HG02588 (cell line): ENCODE results near the gene PTGS1.
"Not testable (repeated sequence)": the region's sequence is repeated elsewhere in the genome, so short reads cannot be mapped to it uniquely, and the experiment has no call there.

Experiments used
- ATAC-seq: cut with Tn5 transposase; IDR thresholded peaks from one replicate; pipeline ENCODE4 v1.9.1; 2021; ENCODE audit warnings: mild to moderate bottlenecking, moderate library complexity; ENCODE audit not compliant: unreplicated experiment

Gene PTGS1

DNA sequence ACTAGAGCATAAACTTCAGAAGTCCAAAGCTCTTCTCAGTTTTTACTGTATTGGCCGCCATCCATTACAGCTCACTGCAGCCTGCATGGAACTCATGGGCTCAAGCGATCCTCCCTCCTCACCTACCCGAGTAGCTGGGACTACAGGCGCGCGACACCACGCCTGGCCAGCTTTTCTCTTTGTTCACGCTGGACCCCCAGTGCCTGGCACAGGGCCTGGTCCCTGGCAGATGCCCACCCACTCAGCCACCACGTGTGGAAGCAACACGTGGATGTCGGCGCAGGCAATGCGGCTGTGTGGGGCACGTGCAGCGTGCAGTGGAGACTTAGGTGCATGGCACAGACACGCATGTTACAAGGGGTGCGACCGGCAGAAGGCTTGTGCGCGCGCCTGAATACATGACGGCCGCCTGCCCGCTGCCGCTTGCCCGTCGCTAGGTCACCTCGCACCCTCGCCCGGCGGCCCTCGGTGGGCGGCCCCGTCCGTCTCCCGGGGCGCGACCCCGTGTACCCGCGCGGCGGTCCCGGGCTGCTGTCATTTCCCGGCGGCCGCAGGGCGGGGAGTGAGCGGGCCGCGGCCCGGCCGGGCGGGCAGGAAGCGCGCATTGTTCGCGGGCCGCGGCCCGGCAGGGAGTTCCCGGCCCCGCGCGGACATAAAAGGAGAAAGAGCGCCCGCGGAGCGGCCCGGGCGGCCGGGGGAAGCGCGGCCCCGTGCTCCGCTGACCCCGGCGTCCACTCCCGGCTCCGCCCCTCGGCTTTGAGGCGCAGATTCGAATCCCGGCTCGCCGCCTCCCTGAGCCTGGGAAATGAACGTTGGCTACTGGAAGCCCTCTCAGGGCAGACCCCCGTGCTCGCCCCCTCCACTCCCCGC is 24.1 kb upstream of the PTGS1 start:
- no peak for ATAC-seq

GRCh38 chr9:122347348-122348287 is 23.2 kb upstream of the PTGS1 start:
- ATAC-seq = no peak

GRCh38 chr9:122348288-122348777 is 22.5 kb upstream of the PTGS1 start:
- no peak for ATAC-seq

GRCh38 chr9:122348791-122349190 is 22.0 kb upstream of the PTGS1 start:
- no peak for ATAC-seq

GRCh38 chr9:122349201-122349600 is 21.6 kb upstream of the PTGS1 start:
- no peak for ATAC-seq

DNA sequence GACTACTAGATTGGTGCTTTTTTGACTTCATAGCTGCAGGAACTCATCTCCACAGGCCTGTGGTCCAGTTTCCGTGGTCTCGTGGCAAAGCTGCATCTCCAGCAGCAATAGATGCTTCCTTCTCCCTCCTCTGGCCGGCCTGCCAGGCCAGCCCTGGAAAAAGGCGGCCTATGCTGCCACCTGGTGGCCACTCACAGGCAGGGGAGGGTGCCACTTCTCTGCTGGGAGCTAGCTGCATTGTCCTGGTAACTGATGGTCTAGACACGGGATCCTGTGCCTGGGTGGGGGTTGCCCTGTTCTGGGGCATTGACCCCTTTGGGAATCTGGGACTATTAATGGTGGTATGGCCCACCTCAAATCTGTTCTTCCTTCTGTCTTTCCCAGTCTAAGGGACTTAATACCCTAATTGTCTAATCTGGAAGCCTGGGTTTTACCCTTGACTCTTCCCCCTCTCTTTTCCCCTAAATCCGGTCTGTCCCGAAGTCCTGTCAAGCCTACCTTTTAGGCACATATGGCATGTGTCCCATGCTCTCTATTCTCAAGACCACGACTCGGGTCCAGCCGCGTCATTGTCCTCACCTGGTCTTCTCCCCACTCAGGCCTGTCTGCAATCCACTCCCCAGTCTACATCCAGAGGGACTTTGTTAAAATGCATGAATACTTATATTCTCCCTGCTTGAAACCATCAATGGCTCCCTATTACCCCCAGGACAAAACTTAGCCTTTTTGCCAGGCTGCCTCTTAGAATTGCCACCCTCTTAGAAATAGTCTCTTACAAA is 20.1 kb upstream of the PTGS1 start:
- ATAC-seq = peak; percentile 79

- no peak for ATAC-seq
Observed at GRCh38 chr9:122354536-122355199, 16.2 kb upstream of the PTGS1 start.

DNA sequence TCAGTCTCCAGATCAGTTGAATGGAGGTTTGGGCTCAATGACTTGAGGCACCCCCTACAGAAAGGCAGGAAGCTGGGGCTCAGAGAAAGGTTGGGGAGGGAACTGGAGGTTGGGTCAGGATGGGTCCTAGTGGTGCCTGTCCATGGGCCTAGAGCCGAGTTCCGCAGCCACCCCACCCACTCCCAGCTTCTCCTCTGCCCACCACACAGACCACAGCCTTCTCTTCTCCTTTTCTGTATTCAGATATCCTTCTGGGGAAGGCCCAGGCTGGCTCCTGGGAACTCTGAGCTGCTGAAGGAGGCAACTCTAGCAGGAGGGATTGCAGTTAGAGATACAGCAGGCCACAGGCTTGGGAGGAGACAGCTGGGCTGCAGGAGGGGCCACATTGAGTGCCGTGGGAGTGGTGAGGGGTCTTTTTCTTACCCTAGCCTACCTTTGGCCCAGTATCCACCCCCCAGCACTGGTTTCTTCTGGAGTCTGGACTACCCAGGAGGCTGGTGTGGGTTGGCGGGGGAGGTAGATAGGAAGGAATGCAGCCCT is 15.4 kb upstream of the PTGS1 start:
- no peak for ATAC-seq

- no peak for ATAC-seq
Observed at GRCh38 chr9:122356627-122357026, 14.2 kb upstream of the PTGS1 start.

GRCh38 chr9:122360891-122361290 is 9.9 kb upstream of the PTGS1 start:
- no peak for ATAC-seq

GRCh38 chr9:122363131-122363530 is 7.7 kb upstream of the PTGS1 start:
- not testable (repeated sequence) for ATAC-seq

GRCh38 chr9:122364117-122364782 is 6.6 kb upstream of the PTGS1 start:
- no peak for ATAC-seq

- no peak for ATAC-seq
Observed at GRCh38 chr9:122364783-122365150, 6.1 kb upstream of the PTGS1 start.

GRCh38 chr9:122366074-122366660 is 4.7 kb upstream of the PTGS1 start:
- no peak for ATAC-seq

GRCh38 chr9:122367065-122367464 is 3.8 kb upstream of the PTGS1 start:
- ATAC-seq = no peak

- ATAC-seq = no peak
Observed at GRCh38 chr9:122367774-122368460, 2.9 kb upstream of the PTGS1 start.

DNA sequence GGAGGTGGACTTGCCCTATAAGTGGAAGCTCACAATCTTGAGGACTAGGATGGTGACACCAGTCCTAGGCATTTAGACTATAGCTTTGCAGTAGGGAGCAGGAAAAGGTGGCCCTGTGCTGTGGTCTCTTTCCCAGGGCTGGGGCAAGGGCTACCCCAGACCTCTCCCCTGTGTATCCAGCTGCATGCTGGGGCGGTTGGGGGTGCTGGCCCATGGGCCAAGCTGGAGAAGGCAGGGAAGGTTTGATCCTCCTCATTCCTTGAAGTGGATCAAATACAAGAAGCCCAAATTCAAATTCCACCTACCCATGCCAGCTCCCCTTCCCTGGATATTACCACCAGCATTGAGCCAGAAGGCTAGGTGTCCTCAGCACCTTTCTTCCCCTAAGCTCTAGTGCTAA is 2.2 kb upstream of the PTGS1 start:
- no peak for ATAC-seq

- ATAC-seq = no peak
Observed at GRCh38 chr9:122370303-122370702, 521 bp upstream of the PTGS1 start.

DNA sequence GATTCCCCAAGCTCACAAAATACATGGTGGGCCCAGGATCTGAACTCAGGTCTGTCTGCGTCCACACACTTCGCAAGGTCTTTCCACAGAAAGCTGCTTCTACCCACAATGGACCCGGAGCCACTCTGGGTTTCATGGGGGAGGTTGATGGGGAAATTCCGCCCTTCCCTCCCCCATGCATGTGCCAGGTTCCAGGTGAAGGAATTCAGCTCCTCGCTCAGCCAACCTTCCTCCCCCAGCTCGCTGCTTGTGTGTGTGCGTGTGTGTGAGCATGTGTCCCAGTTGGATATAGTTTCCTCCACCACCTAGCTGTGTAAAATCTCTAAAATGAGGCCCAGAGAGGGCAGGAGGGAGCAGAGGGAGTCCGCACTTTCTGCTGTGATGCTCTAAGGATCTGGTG is 1.0 kb downstream of the PTGS1 start:
- ATAC-seq = no peak
